A673 (cell line): ENCODE measurements around the gene PSG2. TPM values are rescaled to one million over a fixed set of nuclear protein-coding genes. Genes with fewer than 3 reads are reported as not detected.
"Not testable (repeated sequence)": the region's sequence is repeated elsewhere in the genome, so short reads cannot be mapped to it uniquely, and the experiment has no call there.

ENCODE experiments used
- BruUV-seq: library from RNA; stranded (reverse); fragments of 400-500 nt; replicated peaks from 2 replicates; lab custom pipeline; 2021; lab: Mats Ljungman, UMichigan
- CTCF ChIA-PET: fragments of 300-600 bp; sonication (Branson Sonifier 250); formaldehyde crosslinking; loops from one replicate; lab custom pipeline; 2022; ENCODE audit warnings: antibody characterized with exemption; lab: Charles Lee
- POLR2A ChIA-PET: fragments of 300-600 bp; sonication (Branson Sonifier 250); formaldehyde crosslinking; loops from one replicate; lab custom pipeline; 2022; ENCODE audit warnings: antibody characterized with exemption; ENCODE audit not compliant: low non-redundant PET; lab: Charles Lee
- DNase-seq: peaks from one replicate; pipeline ENCODE4 v3.0.0-alpha.2; 2015; ENCODE audit warnings: low spot score
- H3K27ac ChIP-seq: fragments of 200-600 bp; sonication (generic); 2 replicates; pipeline ENCODE4 v1.5.1; 2016; ENCODE audit warnings: mixed run types, low read depth, mild to moderate bottlenecking, mixed read lengths, antibody characterized with exemption, low read length; ENCODE audit not compliant: poor library complexity, severe bottlenecking
- H3K27me3 ChIP-seq: fragments of 200-600 bp; sonication (generic); replicated peaks from 2 replicates; pipeline ENCODE4 v1.6.1; 2017; ENCODE audit warnings: mixed run types, low read depth, mild to moderate bottlenecking, mixed read lengths, antibody characterized with exemption, low read length; ENCODE audit not compliant: insufficient read depth, poor library complexity
- H3K36me3 ChIP-seq: fragments of 200-600 bp; sonication (generic); 2 replicates; pipeline ENCODE4 v1.6.1; 2016; ENCODE audit warnings: mixed run types, mild to moderate bottlenecking, mixed read lengths, antibody characterized with exemption, low read length; ENCODE audit not compliant: insufficient read depth, poor library complexity, severe bottlenecking
- H3K4me1 ChIP-seq: fragments of 200-600 bp; sonication (generic); 2 replicates; pipeline ENCODE4 v1.6.1; 2017; ENCODE audit warnings: mixed run types, mild to moderate bottlenecking, mixed read lengths, antibody characterized with exemption, low read length; ENCODE audit not compliant: insufficient read depth, poor library complexity, severe bottlenecking
- H3K4me3 ChIP-seq: fragments of 200-600 bp; sonication (generic); 2 replicates; pipeline ENCODE4 v1.5.1; 2016; ENCODE audit warnings: low read depth, mixed run types, mild to moderate bottlenecking, mixed read lengths, low read length; ENCODE audit not compliant: poor library complexity, severe bottlenecking
- H3K9me3 ChIP-seq: fragments of 200-600 bp; sonication (generic); 2 replicates; pipeline ENCODE4 v1.6.1; 2016; ENCODE audit warnings: mixed run types, low read depth, mild to moderate bottlenecking, mixed read lengths, antibody characterized with exemption, low read length; ENCODE audit not compliant: poor library complexity, severe bottlenecking
- intact Hi-C: fragments of 100-400 bp; cut with micrococcal nuclease; formaldehyde crosslinking; loops from one replicate; pipeline ENCODE4 v1.10.0; 2022; ENCODE audit not compliant: unreplicated experiment
- total RNA-seq: library from RNA; stranded (reverse); gene quantifications from 2 replicates; pipeline ENCODE4 v1.2.3, GENCODE V29; 2021

The PSG2 gene
- total RNA-seq, 1 experiment from 2014 or later = not detected

DNA sequence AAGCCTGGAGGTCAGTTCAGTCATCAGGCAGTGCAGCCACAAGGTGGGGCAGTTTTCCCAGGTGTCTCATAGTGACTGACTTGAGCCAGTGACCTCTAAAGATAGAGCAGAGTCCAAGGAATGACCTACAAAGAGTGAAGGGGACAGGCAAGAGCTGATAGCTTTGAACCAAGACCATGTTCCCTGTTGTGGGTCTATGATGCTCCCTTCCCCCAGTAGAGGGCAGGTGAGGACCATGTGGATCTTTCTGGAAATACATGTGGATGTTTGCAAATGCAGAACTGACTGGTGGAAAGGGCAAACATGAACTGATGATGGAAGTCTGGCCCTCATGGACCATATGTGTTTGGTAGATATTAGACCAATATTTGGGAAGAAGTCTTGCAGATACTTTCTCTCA is 62.9 kb downstream of the PSG2 start:
- H3K4me1 ChIP-seq, POLR2A ChIA-PET, H3K36me3 ChIP-seq, H3K27me3 ChIP-seq, H3K27ac ChIP-seq, H3K9me3 ChIP-seq, H3K4me3 ChIP-seq, CTCF ChIA-PET, intact Hi-C loops, DNase-seq, BruUV-seq: not testable (repeated sequence)

Other genes with a start within 250 kb of the PSG2 start
- gene PSG1, start 203.0 kb downstream of the PSG2 start, total RNA-seq = not detected in 2 replicates
- gene PSG6, start 164.8 kb downstream of the PSG2 start, total RNA-seq = not detected in 2 replicates
- not detected in 2 replicates for gene PSG7, start 145.5 kb downstream of the PSG2 start, total RNA-seq
- gene PSG11, start 56.2 kb downstream of the PSG2 start, total RNA-seq = not detected in 2 replicates
- gene PSG5, start 103.8 kb upstream of the PSG2 start, total RNA-seq = not detected in 2 replicates
- gene PSG4, start 122.9 kb upstream of the PSG2 start, total RNA-seq = not detected in 2 replicates
- gene PSG9, start 186.8 kb upstream of the PSG2 start, total RNA-seq = not detected in 2 replicates